ENCODE results near the gene ZMYND12.

GRCh38 chr1:42386051-42386450 is 69.8 kb downstream of the ZMYND12 start:
- TF ChIP-seq SIN3A (IDR thresholded peaks at IDR 0.05; ENCODE audit: borderline replicate concordance, insufficient read depth, low read length) (no peak), POLR2AphosphoS5 (IDR thresholded peaks at IDR 0.05; ENCODE audit: low read depth, low read length) (no peak)
